ENCODE results near the gene GNB1.
"Not testable (repeated sequence)": the region's sequence is repeated elsewhere in the genome, so short reads cannot be mapped to it uniquely, and the experiment has no call there.

Gene GNB1
- total RNA-seq: 337 to 347 reads per million in 2 experiments

DNA sequence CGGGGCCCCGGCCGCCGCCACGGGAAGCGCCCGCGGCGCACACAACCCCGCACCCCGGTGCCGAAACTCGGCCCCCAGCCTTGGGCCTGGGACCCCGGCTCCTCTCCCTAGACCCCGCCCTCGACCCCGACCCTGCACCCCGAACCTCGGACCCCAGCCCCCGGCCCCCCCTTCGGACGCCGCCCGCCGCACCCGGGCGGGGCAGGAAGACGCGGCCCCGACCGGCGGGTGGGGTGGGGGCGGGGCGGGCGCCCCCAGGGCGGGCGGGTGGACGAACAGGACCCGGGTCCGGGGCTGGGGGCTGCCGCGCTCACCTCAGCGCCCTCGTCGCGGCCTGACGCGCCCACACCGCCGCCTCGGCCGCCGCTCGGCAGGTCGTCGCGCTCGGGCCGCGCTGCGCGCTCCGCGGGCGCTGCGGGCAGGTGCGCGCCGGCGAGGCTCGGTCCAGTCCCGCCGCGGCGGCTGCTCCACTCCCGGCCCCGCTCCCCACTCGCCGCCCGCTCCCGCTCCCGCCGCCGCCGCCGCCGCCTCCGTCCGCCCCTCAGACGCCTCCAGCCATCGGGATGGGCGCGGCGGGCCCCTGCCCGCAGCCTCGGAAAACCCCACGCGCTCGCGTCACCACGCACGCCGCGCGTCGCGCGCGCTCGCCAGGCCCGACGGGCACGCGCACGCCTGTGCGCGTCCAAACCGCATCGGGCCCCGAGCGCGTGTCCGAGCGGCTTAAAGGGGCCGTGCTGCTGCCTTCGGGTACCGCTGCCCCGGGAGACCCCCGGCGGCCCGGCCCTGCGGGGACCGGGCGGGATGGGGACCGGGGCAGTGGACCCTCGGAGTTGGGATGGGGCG, at the start of gene GNB1:
GNB1 (minus strand) TSS at position 582 of the 843 bp plus-strand sequence. CDS start 65,634 bp downstream, outside the sequence.
- DNase-seq (ENCODE audit: low read depth): peak; percentile 82

DNA sequence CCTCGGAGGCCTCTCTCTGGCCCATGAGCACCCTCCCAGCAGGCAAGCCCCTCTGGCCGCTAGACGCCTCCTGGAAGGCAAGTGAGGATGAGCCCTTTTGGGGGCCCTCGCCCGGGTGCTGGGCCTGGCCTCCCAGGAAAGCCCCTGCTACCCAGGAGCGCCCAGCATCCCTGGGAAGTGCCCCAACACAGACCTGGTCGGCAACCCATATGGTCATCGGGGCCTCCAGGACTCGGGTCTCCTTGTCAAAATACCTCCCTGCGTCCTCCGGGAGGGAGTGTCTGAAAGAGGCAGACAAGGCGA, 49.2 kb upstream of the GNB1 start:
- DNase-seq (ENCODE audit: low read depth): no peak

DNA sequence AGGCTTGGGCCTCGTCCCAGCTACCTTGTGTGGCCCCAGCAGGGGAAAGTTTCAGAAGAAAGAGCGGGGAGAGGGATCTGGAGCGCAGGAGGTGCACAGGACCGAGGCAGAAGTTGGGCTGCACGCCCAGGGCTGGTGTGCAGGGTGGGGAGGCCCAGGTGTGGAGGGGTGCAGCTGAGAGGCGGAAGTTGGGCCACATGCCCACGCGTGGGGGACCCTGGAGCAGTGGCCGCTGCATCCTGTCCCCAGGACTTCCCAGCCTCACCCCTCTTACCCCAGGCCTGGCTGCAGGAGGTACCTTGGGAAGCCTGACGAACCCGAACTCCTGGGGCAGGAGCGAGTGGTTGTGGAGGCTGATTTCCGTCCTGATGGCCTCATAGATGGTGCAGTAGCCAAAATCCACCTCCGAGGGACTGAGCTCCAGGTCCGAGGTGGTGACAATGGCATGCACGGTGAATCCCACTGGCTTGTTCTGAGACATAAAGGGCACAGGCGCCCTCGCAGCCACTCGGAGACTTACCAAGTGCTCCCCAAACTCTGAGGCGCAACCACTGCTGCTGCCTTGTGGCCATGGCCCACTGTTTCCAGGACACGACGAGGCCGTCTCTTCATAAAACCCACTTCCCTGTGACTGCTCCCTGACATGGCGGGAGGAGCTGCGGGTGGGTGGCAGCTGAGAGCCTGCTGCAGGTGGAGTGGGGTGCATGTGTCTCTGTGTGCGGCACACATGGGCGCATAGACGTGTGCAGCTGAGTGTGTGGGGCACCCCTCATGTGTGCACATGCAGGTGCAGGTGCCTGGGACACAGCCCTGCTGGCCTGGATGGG, 48.6 kb upstream of the GNB1 start:
- no peak for DNase-seq (ENCODE audit: low read depth)

DNA sequence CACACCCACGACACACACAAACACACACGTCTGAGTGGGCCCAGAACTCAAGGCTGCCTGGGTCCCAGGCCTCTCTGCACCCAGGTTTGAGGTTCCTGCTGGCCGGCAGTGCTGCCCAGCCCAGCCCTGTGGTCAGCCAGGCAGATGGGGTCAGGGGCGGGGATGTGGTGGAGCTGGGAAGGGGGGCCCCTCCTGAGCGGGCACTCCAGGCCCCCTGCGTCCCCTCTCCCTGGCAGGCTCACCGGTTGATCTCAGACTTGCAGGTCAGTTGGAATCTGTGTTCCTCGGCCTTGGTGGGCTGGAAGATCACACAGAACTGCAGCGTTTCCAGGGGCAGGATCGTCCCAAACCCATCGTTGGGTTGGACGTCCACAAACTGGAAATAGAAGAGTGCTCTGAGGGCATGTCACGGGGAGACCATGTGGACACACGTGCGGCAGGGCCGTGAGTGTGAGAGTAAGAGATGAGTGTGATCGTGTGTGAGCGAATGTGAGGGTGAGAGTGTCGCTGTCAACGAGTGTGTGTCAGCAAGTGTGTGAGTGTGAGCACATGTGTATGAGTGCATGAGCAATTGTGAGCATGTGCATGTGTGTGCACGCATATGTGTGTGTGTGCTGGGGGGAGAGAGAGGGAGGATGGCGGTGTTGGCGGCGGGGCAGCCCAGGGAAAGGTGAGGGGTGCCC, 47.9 kb upstream of the GNB1 start:
- DNase-seq (ENCODE audit: low read depth): no peak

DNA sequence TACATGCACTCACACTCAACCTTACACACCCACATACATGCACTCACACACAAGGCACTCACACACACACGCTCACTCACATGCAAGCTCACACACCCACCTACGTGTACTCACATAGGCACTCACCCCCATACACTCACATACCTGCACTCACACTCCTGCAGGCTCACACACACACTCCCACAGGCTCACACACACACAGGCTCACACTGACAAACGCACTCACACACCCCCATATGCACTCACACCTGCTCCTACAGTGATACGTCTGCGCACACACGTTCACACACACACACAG, 47.3 kb upstream of the GNB1 start:
- no peak for DNase-seq (ENCODE audit: low read depth)

DNA sequence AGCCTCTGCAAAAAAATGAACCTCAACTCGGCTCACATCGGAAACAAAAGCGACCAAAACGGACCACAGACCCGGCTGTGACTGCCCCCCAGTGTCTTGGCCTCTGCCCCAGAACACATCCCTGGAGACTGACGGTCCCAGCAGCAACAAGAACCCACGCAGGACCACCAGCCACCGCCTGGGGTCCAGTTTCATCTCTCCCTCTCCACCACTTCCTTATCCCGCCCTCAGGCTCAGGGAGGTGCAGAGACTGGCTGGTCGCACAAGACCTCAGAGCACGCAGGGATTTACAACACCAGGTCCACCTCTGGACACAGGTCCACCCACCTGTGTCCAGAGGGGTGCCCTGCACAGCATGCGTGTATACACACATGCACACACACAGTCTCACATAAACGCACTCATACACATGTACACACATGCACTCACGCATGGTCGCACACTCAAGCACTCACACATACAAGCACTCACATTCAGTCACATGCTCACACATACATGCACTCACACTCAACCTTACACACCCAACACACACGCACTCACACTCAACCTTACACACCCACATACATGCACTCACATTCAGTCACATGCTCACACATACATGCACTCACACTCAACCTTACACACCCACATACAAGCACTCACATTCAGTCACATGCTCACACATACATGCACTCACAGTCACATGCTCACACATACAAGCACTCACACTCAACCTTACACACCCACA, 46.8 kb upstream of the GNB1 start:
- DNase-seq (ENCODE audit: low read depth): no peak

DNA sequence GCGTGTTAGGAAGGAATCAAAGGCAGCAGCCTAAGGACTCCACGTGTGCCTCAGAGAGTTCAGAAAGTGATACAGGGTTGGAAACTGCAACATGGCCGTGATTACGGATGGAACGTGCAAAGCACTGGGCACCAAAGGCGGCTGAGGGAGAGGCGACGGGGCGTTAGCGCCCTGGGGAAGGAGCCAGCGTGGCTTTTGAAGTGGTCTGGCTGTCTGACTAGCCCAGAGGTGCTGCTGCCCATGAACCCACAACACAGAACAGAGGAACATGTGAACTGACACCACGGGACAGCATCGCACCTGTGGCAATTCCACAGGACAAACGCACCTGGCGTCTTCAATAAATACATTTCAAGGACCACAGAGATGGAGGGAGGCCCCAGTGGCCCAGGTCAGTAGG, 46.2 kb upstream of the GNB1 start:
- no peak for DNase-seq (ENCODE audit: low read depth)

DNA sequence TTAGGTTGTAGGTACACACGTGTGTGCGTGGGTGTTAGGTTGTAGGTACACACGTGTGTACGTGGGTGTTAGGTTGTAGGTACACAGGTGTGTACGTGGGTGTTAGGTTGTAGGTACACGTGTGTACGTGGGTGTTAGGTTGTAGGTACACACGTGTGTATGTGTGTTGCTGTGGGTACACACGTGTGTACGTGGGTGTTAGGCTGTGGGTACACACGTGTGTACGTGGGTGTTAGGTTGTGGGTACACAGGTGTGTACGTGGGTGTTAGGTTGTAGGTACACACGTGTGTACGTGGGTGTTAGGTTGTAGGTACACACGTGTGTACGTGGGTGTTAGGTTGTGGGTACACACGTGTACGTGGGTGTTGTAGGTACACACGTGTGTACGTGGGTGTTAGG, 44.0 kb upstream of the GNB1 start:
- not testable (repeated sequence) for DNase-seq (ENCODE audit: low read depth)

DNA sequence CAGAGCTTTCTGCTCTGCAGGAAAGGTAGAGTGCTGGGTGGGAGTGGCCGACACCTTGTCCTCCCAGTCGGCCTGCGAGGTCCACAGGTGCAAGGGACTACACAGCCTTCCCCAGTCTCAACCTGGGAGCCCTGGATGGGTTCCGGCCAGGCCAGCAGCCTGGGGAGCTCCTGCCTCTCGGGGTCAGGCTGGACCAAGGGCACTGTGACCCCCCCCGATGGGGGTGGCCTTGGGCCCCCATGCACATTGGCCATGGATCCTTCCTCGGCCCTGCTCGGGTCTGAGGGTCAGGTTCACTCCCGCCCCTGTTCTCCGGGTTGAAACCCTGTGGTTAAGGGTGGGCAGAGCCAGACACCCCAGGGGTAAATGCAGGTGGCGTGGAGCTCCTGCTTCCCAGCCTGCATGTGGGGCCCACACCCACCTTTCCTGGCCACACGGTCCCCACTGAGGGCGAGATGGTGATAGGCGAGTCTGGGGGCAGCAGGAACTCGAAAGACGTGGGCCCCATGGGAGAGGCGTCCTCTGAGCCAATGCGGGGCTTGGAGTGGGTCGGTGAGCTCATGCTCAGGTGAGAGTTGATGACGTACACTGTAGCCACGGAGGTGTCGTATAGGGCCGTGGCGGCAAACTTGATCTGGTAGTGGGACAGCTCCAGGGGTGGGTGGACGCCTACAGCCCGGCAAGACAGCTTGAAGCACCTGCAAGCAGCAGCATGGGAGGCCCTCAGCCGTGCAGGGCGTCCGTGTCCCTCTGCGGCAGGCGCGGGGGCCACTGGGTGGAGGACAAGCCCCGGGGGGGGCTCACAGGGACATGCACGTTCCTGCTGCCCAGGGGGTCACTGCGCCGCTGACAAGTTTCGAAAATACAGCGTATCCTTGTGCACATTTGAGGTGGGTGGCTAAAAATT, 39.0 kb upstream of the GNB1 start:
- DNase-seq (ENCODE audit: low read depth): no peak

DNA sequence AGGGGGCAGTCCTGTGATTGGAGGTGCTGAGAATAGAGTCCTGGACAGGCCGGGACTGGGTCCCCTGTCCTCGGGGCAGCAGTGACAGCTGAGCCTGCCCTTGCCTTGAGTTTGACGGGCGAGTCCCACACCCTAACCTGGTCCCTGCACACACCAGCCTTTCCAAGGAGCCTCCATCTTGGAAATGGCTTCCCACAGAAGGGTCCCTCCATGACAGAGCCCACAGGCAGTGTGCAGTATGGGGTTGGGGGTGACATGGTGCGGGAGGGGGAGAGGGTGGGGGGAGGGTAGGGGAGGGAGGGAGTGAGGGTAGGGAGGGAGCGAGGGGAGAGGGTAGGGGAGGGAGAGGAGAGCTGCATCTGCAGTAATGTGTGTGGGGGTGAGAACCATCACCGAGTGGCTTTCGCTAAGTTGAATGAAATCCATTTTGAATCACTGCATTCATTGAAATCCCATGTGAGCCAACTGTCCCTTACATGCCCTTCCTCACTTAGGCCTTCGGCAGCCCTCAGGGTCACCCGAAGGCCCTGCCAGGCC, 38.3 kb upstream of the GNB1 start:
- no peak for DNase-seq (ENCODE audit: low read depth)

DNA sequence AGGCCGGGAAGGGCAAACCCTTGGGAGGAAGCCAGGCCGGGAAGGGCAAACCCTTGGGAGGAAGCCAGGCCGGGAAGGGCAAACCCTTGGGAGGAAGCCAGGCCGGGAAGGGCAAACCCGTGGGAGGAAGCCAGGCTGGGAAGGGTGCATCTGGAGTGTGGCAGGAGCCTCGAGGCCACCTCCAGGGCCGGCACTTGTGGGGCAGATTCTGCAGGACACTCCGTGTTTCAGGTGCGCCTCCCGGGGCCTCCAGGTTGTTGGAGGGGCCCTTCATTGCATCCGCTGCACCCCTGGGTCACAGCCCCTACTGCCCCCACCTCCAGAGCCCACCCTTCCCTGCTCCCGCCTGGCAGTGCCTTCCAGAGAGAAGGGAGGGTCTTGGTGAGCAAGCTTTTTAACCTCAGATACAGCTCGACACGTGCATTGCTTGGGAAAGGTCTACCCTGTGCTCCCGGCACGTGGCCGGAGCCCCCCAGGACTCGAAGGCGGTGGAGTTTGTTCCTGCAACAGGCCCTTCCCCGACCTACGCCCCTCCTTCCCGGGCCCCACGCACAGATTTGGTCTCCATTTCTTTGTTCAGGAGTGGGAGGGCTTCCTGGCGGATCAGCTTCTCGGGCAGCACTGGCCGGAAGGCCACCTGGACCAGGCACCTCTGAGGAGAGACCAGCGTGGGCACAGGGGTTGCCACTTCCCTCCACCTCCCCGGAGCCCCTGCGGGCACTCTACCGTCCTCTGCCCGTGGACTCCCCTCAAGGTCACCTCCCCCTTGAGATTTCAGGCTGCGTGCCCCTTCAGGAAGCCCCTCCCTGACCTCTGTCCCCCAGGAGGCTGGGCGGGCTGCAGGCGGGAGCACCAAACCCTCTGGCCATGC, 37.6 kb upstream of the GNB1 start:
- DNase-seq (ENCODE audit: low read depth): no peak

DNA sequence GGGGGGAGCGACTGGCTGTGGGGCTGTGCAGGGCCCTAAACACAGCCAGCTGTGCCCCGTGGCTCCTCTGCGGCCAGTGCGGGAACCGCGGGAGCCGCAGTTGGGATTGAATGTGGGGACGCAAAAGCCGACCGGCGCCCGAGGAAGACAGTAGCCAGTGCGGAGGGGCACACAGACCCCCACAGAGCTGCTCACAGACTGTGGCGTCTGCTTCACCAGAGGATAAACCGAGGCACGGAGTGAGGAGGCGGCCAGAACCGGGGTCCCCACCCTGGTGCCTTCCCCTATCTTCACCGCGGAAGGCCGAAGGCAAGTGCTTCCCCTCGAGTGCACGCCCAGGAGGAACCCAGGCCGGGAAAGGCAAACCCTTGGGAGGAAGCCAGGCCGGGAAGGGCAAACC, 36.9 kb upstream of the GNB1 start:
- DNase-seq (ENCODE audit: low read depth): no peak

DNA sequence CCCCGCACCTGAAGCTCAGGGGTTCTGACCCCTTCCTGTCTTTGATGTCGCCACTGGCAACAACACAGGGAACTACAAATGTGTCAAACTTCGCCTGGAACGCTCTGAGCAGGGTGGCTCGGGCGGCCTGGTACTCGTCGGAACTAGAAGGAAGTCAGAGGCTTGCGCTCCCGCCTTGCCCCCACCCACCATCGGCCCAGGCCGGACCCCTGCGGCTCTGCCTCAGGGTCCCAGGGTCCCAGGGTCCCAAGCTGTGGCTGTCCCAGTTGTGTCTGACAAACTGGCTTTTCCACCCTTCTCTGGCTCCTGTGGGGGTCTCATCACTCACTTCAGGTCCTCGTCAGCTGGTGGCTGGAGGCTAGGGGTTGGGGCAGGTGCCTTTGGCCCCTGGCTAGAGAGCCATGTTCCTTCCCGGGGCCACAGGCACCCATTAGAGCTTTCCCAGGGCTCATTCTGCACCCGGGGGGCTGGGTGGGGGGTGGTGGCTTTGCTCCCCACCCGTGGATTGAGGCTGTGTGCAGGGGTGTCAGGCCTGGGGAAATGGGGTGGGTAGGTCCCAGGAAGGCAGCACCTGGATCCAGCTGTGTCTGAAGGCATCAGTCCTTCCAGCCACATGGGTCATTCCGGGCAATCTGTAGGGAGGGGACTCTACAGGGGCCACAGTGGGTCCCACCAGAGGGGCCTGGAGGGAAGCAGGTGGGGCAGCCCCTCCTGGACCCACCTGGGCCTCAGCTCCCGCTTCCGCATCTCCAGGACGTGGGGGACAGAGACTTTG, 36.2 kb upstream of the GNB1 start:
- no peak for DNase-seq (ENCODE audit: low read depth)

DNA sequence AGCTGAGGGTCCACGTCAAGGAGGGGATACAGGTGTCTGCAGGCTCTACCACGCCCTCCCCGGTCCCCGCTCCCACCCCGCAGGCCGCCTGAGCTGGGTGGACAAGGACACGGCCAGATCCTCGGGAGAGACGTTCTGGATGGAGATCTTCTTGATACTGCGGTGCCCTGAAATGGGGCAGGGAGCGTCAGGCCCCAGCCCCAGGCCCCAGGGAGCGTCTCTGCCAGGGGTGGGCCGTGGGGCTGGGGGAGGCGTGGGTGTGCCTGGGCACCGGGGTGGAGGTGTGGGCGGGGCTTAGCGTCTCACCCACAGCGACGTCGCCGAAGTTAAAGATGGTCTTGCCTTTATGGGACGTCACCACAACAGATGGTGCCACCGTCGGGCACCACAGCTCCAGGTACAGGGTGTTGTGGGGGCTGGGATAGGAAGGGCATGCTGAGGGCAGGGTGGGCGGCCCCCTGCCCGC, 35.5 kb upstream of the GNB1 start:
- DNase-seq (ENCODE audit: low read depth): no peak

DNA sequence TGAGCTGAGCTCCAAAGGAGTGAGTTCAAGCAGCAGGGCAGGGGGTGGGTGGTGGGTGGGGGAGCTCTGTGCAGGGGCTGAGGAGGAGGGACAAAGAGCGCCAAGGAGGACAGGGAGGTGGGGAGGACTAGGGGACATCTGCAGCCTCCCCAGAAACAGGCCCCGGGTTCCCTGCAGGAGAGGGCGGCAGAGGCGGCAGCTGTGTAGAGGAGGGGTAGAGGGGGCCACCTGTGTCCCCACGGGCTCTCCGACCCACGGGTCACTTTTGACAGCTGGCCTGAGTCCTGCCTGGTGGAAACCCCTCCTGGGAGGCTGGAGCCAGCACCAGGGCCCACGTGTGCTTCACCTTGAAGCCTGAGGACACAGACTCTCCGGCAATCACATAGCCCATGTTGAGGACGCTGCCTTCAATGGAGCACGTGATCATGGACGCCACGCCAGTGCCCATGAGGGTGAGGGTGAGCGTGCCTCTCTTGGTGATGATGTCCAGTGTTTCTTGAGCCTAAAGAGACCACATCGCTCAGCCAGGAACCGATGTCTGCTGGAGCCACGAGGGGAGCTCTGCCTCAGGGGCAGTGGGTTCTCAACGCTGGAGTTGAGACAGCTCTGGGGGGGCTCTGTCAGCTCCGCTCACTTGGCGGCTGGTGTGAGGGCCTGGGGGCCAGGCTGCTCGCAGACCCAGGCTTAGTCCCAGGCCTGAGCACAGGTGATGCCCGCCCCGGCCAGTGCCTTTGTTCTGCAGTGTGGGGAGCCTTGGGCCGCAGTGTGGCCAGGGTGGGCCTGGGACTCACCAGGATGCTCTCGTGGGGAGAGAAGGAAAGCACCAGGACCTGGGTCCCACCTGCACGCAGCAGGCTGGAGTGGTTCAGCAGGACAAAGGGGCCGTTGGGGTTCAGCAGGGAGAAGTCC, 34.8 kb upstream of the GNB1 start:
- DNase-seq (ENCODE audit: low read depth): no peak

DNA sequence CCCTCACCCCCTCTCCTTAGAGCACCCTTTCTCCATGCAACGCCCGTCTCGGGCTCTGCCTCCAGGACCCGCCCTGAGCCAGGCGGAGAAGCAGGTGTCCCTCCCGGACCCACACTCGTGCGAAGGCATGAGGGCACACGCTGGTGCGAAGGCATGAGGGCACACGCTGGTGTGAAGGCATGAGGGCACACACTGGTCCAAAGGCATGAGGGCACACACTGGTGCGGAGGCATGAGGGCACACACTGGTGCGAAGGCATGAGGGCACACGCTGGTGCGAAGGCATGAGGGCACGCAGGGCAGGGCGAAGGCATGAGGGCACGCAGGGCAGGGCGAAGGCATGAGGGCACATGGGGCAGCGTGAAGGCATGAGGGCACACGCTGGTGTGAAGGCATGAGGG, 34.0 kb upstream of the GNB1 start:
- no peak for DNase-seq (ENCODE audit: low read depth)

DNA sequence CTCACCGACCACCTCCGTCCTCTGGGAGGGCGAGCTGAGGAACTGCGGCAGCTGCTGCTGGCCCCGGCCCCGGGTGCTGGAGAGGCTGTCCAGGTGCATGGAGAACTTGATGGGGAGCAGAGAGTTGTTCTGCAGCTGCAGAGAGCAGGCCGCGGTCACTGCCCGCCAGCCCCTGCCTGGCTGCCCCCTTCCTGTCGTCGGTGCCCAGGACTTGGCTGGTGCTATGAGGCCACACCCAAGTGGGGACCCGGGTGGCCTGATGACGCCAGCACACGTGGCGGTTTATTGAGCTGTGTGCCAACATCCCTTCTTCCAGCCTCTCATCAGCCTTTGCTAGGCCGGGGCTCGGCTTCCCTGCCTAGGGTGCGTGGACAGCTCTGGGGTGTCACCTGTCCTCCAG, 33.5 kb upstream of the GNB1 start:
- no peak for DNase-seq (ENCODE audit: low read depth)
